K562 (cell line): ENCODE measurements around the gene ADNP2. TPM values are rescaled to one million over a fixed set of nuclear protein-coding genes. Genes with fewer than 3 reads are reported as not detected.

ENCODE experiments used
- BRCA1 ChIP-seq, 2 experiments: fragments of 450-650 bp in 1 of 2; sonication (generic) in 1 of 2; formaldehyde crosslinking in 1 of 2; IDR thresholded peaks; 2 replicates each; pipeline versions ENCODE4 v1.5.0 to v1.6.1; 2017 to 2020; ENCODE audit warnings: mild to moderate bottlenecking in 1 of 2, missing genetic modification reagents in 1 of 2
- HMG20A ChIP-seq: fragments of 450-650 bp; formaldehyde crosslinking; conservative IDR thresholded peaks from 2 replicates; pipeline ENCODE4 v1.4.0; 2020; ENCODE audit warnings: mild to moderate bottlenecking, mixed read lengths
- SUPT5H ChIP-seq: fragments of 450-650 bp; IDR thresholded peaks from 2 replicates; pipeline ENCODE4 v1.6.1; 2016
- TEAD4 ChIP-seq, 2 experiments: sonication (generic) in 1 of 2; formaldehyde crosslinking in 1 of 2; IDR thresholded peaks; 2 replicates each; pipeline versions ENCODE4 v1.6.1 to v1.8.0; 2012 to 2022; ENCODE audit warnings: borderline replicate concordance in 1 of 2, inconsistent platforms in 1 of 2, low read length in 1 of 2, mild to moderate bottlenecking in 1 of 2, missing genetic modification reagents in 1 of 2
- XRCC4 ChIP-seq: IDR thresholded peaks from one replicate; pipeline ENCODE4 v1.6.1; 2011; ENCODE audit not compliant: insufficient read depth, insufficient read length; ENCODE audit errors: extremely low read depth
- ZC3H11A ChIP-seq: IDR thresholded peaks from 2 replicates; pipeline ENCODE4 v1.6.1; 2012; ENCODE audit warnings: low read depth, low read length, improper control_type of control experiment
- ZNF197 ChIP-seq: fragments of 200-800 bp; sonication (Bioruptor generic); IDR thresholded peaks from 2 replicates; pipeline ENCODE4 v1.6.1; 2016; ENCODE audit warnings: low read depth, missing genetic modification characterization, missing compliant biosample characterization
- polyA plus RNA-seq, 8 experiments: library from polyadenylated mRNA; depleted of rRNA in 4 of 8; stranded (reverse) in 5 of 8; unstranded in 3 of 8; fragments of >200 nt; fragmentation: Nextera tagmentation in 2 of 8; fragmentation: Illumina TruSeq in 1 of 8; extraction: Ambion mirVana in 2 of 8; extraction: Trizol in 1 of 8; gene quantifications; 2 replicates each; pipeline versions ENCODE4 v1.2.1 to v1.2.3, GENCODE V29; 2011 to 2014; ENCODE audit warnings: inconsistent platforms in 1 of 8, missing spikeins in 1 of 8
- total RNA-seq, 7 experiments: library from RNA; depleted of rRNA in 6 of 7; stranded (reverse); fragments of >200 nt in 6 of 7; fragmentation: Illumina TruSeq in 2 of 7; extraction: Trizol in 2 of 7; gene quantifications; 2 replicates each; pipeline versions ENCODE4 v1.2.1 to v1.2.3, GENCODE V29; 2011 to 2021; ENCODE audit warnings: low replicate concordance in 1 of 7
- TF ChIP-seq, protein P1 (sequence below): sonication (generic); formaldehyde crosslinking; IDR thresholded peaks from 2 replicates; pipeline ENCODE4 v1.8.1; 2023; ENCODE audit warnings: mild to moderate bottlenecking, missing genetic modification reagents
- TF ChIP-seq, protein P2 (sequence below): fragments of 200-800 bp; sonication (Bioruptor generic); IDR thresholded peaks from 2 replicates; pipeline ENCODE4 v1.6.1; 2016; ENCODE audit warnings: missing genetic modification characterization, missing compliant biosample characterization
- TF ChIP-seq, protein P3 (sequence below), 2 experiments: IDR thresholded peaks; 2 replicates each; pipeline ENCODE4 v1.6.1; 2012; ENCODE audit warnings: improper control_type of control experiment in 2 of 2, low read depth in 2 of 2, low read length in 2 of 2, borderline replicate concordance in 1 of 2

The ADNP2 gene
- total and polyA plus RNA-seq, 9 of the 15 experiments (the other 6 are each of a cell fraction or from before 2014, with no cell fraction given): 5.8 to 24.3 (median 16.0) TPM

DNA sequence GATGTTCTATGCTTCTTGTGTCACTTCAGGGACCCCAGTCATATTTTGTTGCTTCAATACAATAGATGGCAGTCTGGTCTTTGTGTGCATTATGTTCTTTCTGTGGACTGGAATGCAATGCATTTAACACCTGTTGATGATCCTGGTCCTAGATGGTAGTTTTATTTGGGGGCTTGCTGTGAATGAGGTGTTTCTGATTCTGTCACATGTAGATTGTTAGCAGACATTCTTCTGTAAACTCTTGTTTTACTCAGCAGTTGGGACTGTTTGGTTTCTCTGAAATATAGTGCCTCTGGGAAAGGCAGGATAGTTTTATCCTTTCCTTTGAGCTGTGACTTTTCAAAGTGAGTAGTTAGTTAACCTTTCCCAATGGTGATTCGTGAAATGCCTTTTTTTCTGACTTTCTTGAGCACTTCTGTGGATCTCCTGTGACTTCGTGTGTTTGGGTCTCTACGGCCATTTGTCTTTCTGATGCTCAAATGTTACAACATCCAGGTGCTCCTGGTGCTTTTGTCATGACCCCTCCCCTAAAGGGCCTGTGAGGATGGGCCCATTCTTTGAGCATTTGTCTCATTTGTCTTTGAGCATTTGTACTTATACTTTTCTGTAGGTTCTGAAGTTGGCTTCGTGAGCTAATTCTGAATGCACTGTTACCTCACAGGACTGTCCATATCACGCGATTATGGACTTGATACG is 20.8 kb downstream of the ADNP2 start (continued):
- TF ChIP-seq XRCC4 (no peak), BRCA1 (IDR thresholded peaks at IDR 0.05) (no peak), BRCA1 (CRISPR knock-in tag; IDR thresholded peaks at IDR 0.05) (no peak), SUPT5H (no peak), TEAD4 (IDR thresholded peaks at IDR 0.05; ENCODE audit: low read length) (no peak), TEAD4 (CRISPR knock-in tag; IDR thresholded peaks at IDR 0.05; ENCODE audit: borderline replicate concordance) (no peak), ZC3H11A (no peak), HMG20A (CRISPR knock-in tag) (no peak), ZNF197 (CRISPR knock-in tag) (no peak)
- TF ChIP-seq, protein P1, sequence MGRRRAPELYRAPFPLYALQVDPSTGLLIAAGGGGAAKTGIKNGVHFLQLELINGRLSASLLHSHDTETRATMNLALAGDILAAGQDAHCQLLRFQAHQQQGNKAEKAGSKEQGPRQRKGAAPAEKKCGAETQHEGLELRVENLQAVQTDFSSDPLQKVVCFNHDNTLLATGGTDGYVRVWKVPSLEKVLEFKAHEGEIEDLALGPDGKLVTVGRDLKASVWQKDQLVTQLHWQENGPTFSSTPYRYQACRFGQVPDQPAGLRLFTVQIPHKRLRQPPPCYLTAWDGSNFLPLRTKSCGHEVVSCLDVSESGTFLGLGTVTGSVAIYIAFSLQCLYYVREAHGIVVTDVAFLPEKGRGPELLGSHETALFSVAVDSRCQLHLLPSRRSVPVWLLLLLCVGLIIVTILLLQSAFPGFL: no peak
- TF ChIP-seq, protein P2, sequence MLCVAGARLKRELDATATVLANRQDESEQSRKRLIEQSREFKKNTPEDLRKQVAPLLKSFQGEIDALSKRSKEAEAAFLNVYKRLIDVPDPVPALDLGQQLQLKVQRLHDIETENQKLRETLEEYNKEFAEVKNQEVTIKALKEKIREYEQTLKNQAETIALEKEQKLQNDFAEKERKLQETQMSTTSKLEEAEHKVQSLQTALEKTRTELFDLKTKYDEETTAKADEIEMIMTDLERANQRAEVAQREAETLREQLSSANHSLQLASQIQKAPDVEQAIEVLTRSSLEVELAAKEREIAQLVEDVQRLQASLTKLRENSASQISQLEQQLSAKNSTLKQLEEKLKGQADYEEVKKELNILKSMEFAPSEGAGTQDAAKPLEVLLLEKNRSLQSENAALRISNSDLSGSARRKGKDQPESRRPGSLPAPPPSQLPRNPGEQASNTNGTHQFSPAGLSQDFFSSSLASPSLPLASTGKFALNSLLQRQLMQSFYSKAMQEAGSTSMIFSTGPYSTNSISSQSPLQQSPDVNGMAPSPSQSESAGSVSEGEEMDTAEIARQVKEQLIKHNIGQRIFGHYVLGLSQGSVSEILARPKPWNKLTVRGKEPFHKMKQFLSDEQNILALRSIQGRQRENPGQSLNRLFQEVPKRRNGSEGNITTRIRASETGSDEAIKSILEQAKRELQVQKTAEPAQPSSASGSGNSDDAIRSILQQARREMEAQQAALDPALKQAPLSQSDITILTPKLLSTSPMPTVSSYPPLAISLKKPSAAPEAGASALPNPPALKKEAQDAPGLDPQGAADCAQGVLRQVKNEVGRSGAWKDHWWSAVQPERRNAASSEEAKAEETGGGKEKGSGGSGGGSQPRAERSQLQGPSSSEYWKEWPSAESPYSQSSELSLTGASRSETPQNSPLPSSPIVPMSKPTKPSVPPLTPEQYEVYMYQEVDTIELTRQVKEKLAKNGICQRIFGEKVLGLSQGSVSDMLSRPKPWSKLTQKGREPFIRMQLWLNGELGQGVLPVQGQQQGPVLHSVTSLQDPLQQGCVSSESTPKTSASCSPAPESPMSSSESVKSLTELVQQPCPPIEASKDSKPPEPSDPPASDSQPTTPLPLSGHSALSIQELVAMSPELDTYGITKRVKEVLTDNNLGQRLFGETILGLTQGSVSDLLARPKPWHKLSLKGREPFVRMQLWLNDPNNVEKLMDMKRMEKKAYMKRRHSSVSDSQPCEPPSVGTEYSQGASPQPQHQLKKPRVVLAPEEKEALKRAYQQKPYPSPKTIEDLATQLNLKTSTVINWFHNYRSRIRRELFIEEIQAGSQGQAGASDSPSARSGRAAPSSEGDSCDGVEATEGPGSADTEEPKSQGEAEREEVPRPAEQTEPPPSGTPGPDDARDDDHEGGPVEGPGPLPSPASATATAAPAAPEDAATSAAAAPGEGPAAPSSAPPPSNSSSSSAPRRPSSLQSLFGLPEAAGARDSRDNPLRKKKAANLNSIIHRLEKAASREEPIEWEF: no peak
- TF ChIP-seq, protein P3, sequence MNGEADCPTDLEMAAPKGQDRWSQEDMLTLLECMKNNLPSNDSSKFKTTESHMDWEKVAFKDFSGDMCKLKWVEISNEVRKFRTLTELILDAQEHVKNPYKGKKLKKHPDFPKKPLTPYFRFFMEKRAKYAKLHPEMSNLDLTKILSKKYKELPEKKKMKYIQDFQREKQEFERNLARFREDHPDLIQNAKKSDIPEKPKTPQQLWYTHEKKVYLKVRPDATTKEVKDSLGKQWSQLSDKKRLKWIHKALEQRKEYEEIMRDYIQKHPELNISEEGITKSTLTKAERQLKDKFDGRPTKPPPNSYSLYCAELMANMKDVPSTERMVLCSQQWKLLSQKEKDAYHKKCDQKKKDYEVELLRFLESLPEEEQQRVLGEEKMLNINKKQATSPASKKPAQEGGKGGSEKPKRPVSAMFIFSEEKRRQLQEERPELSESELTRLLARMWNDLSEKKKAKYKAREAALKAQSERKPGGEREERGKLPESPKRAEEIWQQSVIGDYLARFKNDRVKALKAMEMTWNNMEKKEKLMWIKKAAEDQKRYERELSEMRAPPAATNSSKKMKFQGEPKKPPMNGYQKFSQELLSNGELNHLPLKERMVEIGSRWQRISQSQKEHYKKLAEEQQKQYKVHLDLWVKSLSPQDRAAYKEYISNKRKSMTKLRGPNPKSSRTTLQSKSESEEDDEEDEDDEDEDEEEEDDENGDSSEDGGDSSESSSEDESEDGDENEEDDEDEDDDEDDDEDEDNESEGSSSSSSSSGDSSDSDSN (IDR thresholded peaks at IDR 0.05; ENCODE audit: borderline replicate concordance in 1 of 2, low read depth in 2 of 2, low read length in 2 of 2): no peak
